ENCODE results near the gene TNS2.

TNS2 gene

GRCh38 chr12:53044896-53045695, 4.8 kb upstream of the TNS2 start:
- no peak for DNase-seq (ENCODE audit: low read depth in 3 of 3)

- DNase-seq (ENCODE audit: low read depth in 3 of 3) = no peak
These were observed 4.2 kb upstream of the TNS2 start for GRCh38 chr12:53045696-53046045.

GRCh38 chr12:53046655-53047220, 3.1 kb upstream of the TNS2 start:
- DNase-seq (ENCODE audit: low read depth in 3 of 3) = peak in 2 of 3 experiments; percentile 27 to 38

GRCh38 chr12:53047221-53048032, 2.4 kb upstream of the TNS2 start:
- peak; percentile 42 to 57 (median 48) for DNase-seq (ENCODE audit: low read depth in 3 of 3)

GRCh38 chr12:53048033-53048779, 1.7 kb upstream of the TNS2 start:
- no peak for DNase-seq (ENCODE audit: low read depth in 3 of 3)

- no peak for DNase-seq (ENCODE audit: low read depth in 3 of 3)
These were observed 974 bp upstream of the TNS2 start for GRCh38 chr12:53048780-53049401.

- no peak for DNase-seq (ENCODE audit: low read depth in 3 of 3)
These were observed 677 bp downstream of the TNS2 start for GRCh38 chr12:53050426-53051057.

GRCh38 chr12:53051058-53051880, 1.4 kb downstream of the TNS2 start:
- DNase-seq (ENCODE audit: low read depth in 3 of 3) = no peak

GRCh38 chr12:53051881-53052412, 2.1 kb downstream of the TNS2 start:
- no peak for DNase-seq (ENCODE audit: low read depth in 3 of 3)

- DNase-seq (ENCODE audit: low read depth in 3 of 3) = no peak
These were observed 2.8 kb downstream of the TNS2 start for GRCh38 chr12:53052419-53053217.

GRCh38 chr12:53053218-53054111, 3.6 kb downstream of the TNS2 start:
- peak in 1 of 3 experiments; percentile 29 for DNase-seq (ENCODE audit: low read depth in 3 of 3)

GRCh38 chr12:53054112-53054878, 4.4 kb downstream of the TNS2 start:
- peak; percentile 84 to 91 (median 88) for DNase-seq (ENCODE audit: low read depth in 3 of 3)

- DNase-seq (ENCODE audit: low read depth in 3 of 3) = no peak
These were observed 5.8 kb downstream of the TNS2 start for GRCh38 chr12:53055471-53056266.

- no peak for DNase-seq (ENCODE audit: low read depth in 3 of 3)
These were observed 6.4 kb downstream of the TNS2 start for GRCh38 chr12:53056296-53056695.

- DNase-seq (ENCODE audit: low read depth in 3 of 3) = no peak
These were observed 7.0 kb downstream of the TNS2 start for GRCh38 chr12:53056901-53057300.

GRCh38 chr12:53057816-53058500, 8.1 kb downstream of the TNS2 start:
- no peak for DNase-seq (ENCODE audit: low read depth in 3 of 3)

Measured in stimulated activated CD4-positive, alpha-beta T cell treated with anti-CD3 and anti-CD28 coated beads, TNF-alpha, amount 100 ng/mL, for 4 hours (primary cell).